Measurements from ENCODE around the gene CMC4. TPM values are rescaled to one million over a fixed set of nuclear protein-coding genes. Genes with fewer than 3 reads are reported as not detected.

CMC4 gene
- total RNA-seq, 1 donor from 2014 or later = 9.1 TPM

GRCh38 chrX:155053656-155054055 is 17.3 kb downstream of the CMC4 start:
- DNase-seq (ENCODE audit: low spot score) = no peak

DNA sequence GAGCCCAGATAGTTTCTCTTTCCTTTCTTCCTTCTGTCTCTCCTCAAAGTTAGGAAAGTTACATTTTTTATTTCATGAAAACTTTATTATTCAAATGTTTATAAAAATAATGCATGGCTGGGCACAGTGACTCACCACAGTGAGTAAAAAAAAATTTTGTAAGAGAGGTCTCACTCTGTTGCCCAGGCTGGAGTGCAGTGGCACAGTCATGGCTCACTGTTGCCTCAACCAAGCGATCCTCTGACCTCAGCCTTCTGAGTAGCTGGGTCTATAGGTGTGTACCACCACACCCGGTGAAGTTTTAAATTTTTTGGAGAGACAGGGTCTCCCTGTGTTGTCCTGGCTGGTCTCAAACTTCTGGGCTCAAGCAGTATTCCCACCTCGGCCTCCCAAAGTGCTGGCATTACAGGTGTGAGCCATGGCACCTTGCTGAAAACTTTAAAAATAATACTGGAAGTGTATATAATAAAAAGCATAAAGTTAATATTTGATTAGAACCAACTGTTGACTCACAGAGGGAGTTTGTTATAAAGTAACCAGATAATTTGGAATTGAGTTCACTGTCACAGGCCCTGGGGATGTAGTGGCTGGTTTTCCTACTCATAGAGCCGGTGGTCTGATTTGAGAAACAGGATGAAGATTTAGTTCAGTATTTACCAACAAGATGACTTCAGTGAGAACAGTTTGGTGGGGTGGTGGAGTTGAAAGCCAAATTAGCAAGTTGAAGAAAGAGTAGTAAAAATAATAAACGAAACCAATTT is 18.0 kb downstream of the CMC4 start:
- DNase-seq (ENCODE audit: low spot score) = no peak

GRCh38 chrX:155048977-155049619 is 21.8 kb downstream of the CMC4 start:
- no peak for DNase-seq (ENCODE audit: low spot score)

DNA sequence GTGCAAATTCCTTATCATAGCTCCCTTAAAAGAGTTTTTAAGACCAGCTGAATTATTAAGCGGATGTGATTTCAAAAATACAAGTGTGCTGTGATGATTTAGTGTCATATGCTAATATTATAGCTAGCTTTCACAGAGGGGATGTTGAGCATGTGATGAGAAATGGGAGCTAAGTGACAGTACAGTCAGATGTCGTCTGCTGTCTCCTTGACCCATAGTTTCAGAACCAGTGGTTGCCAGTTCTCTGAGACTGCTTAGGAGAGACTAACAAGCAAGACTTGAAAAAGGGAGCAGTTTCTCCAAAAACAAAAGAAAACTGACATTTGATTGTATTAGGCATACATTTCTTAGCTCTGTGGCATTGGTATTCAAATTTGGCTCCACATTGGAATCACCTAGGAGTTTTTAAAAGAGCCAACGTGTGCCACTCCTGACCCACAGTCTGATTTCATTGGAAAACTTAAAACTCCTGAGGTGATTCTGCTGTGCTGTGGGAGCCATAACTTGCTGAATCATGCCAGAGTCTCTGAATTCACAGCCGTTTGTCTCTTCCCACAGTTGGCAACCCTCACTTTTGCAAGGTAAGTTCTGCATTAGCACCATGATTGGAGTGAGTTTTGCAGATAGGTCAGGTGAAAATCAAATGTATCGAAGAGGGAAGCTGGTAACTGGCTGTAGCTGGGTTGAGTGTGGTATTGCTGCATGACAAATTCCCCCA is 24.0 kb downstream of the CMC4 start:
- DNase-seq (ENCODE audit: low spot score) = no peak

DNA sequence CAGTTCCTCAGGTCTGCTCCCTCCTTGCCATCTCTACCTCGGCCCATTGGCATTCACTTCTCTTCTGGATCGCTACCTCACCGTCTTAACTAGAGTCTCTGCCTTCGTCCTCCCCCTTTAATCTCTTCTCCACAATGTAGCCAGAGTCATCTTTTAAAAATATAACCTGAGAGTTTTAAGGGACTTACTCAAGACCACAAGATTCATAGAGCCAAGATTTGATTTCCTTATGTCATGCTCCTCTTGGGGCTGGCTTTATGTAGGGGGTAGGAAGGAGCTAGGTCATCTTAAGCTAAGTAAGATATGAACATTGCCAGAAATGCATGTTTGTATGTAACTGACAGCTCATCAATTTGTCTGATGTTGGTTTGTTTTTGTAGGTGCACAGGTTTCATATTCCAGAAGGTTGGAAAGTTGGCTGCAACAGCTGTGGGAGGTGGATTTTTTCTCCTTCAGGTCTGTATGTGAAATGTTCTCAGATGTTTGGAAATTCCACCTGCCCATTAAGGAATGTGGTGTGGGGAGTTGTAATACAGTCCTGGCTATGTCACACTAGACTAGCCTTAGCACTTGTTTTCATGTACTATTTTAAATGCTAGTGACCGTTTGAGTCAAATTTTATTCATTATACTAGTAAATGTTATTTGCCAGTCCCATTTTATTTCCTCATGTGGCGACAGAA is 24.7 kb downstream of the CMC4 start:
- DNase-seq (ENCODE audit: low spot score) = no peak

DNA sequence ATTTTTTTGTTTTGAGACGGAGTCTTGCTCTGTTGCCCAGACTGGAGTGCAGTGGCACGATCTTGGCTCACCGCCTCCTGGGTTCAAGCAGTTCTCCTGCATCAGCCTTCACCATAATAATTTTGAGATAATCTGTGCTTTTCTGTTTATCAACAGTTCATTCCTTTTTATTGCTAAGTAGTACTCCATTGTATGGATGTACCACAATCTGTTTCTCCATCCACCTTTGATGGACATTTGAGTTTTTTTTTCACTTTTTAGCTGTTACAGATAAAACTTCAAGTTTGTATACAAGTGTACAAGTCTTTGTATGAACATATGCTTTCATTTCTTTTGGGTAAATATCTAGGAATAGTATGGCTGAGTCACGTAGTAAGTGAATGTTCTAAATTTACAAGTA is 35.2 kb downstream of the CMC4 start:
- DNase-seq (ENCODE audit: low spot score) = no peak

- no peak for DNase-seq (ENCODE audit: low spot score)
These were observed 39.3 kb downstream of the CMC4 start for GRCh38 chrX:155031657-155032056.

DNA sequence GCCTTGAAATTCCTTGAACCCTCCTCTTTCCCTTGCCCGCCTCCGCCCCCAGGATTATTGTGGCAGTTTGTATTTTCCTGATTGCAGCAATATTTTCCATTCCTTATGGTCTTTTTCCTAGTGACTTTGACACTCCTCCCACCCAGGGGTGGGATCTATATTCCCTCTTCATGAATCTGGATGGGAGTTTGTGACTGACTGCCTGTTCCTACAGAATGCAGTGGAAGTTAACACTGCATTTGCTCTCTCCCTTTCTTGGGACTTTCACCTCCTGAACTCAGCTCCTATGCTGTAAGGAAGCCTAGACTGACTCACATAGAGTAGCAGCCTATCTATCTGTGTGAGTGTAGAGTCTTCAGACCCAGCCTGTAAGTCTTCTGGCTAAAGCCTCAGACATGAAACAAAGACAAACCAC is 42.1 kb downstream of the CMC4 start:
- no peak for DNase-seq (ENCODE audit: low spot score)

GRCh38 chrX:155028129-155028528 is 42.8 kb downstream of the CMC4 start:
- DNase-seq (ENCODE audit: low spot score) = no peak

DNA sequence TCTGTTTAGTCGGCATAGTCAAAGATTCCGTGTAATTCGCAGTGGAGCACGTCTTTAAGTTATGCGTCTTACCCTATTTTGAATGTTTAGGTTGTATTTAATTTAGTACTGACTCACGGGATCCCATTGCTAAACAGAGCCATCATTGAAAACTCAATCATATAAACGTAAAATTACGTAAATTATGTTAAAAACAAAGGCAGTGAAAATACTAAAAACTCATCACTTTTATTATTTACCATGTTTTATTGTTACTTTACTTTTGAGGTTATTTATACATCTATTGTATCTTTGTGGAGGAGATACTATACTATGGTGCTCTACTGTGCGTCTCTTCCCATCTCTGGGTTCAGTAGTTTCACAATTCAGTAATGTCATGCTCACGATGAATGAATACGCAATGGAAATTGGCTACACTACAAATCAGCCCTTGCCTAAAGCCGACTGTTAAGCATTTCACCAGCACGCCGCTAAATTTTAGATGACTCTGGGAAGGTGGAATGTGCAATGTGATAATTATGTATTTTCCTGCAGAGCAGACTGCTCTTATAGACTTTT is 43.3 kb downstream of the CMC4 start:
- no peak for DNase-seq (ENCODE audit: low spot score)

GRCh38 chrX:155026727-155027508 is 44.0 kb downstream of the CMC4 start, which contains the start of gene FUNDC2:
TSS of gene FUNDC2 (plus strand) at chrX:155026844. CDS start at chrX:155026939, 95 bp downstream.
- peak; percentile 93 for DNase-seq (ENCODE audit: low spot score)

DNA sequence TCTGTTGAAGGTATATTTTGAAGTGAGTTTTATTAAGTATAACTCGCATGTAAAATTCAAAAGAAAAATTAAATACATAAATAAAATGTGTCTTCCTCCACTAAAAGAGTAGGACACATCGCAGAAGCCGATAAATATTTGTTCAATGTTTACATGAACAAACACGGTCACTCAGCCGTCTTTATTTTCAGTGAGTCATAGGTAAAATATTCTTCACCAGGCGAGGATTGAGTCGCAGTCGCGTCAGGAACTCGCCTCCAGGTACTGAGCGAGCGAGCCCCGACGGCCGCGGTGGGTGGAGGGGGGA is 44.6 kb downstream of the CMC4 start:
- DNase-seq (ENCODE audit: low spot score) = no peak

GRCh38 chrX:155023907-155024833 is 46.8 kb downstream of the CMC4 start:
- DNase-seq (ENCODE audit: low spot score) = no peak

GRCh38 chrX:155022585-155022984 is 48.4 kb downstream of the CMC4 start, which contains the start of gene F8:
TSS of gene F8 (minus strand) at chrX:155022723. CDS start at chrX:155022552, 171 bp downstream.
- DNase-seq (ENCODE audit: low spot score) = no peak

DNA sequence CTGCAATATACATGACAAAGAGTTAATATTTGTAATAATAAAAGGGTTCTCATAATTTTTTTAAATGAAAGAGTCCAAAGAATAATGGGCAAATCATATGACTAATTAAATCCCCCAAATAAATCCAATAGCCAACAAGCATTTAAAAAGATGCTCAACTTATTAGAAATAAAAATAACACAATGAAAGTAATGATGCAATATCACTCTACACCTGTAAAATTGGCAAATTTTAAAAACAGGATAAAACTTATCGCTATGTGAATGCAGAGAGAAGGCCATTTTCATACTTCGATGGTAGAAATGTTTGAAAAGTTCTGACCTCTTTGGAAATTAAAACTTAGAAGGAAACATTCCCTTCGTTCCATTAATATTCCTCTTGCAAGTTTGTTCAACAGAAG is 50.3 kb downstream of the CMC4 start:
- no peak for DNase-seq (ENCODE audit: low spot score)

Other genes starting within 250 kb of the CMC4 start
- gene SMIM9, start 236.5 kb downstream of the CMC4 start, total RNA-seq = not detected
- 35.7 TPM for gene F8A1, start 184.8 kb downstream of the CMC4 start, total RNA-seq
- gene F8, start 48.4 kb downstream of the CMC4 start, total RNA-seq = 28.2 TPM
- gene FUNDC2, start 44.3 kb downstream of the CMC4 start, total RNA-seq = 78.4 TPM
- gene MTCP1, start within 50 bp of the CMC4 start, total RNA-seq = 17.7 TPM
- 23.3 TPM for gene BRCC3, start 372 bp upstream of the CMC4 start, total RNA-seq
- 40.5 TPM for gene VBP1, start 145.3 kb upstream of the CMC4 start, total RNA-seq
- 0.86 TPM for gene RAB39B, start 193.4 kb upstream of the CMC4 start, total RNA-seq

All from ureter (tissue), 1 donor.